Stimulated activated naive CD4-positive, alpha-beta T cell (primary cell): Measurements from ENCODE around the gene NXNL1.
A peak's percentile ranks its signal among the peaks of the same experiment; 100 is the strongest.

Experiments
- DNase-seq, 6 experiments: peaks; one replicate each; lab custom pipeline; 2025; lab: John Stamatoyannopoulos, UW

Gene NXNL1

DNA sequence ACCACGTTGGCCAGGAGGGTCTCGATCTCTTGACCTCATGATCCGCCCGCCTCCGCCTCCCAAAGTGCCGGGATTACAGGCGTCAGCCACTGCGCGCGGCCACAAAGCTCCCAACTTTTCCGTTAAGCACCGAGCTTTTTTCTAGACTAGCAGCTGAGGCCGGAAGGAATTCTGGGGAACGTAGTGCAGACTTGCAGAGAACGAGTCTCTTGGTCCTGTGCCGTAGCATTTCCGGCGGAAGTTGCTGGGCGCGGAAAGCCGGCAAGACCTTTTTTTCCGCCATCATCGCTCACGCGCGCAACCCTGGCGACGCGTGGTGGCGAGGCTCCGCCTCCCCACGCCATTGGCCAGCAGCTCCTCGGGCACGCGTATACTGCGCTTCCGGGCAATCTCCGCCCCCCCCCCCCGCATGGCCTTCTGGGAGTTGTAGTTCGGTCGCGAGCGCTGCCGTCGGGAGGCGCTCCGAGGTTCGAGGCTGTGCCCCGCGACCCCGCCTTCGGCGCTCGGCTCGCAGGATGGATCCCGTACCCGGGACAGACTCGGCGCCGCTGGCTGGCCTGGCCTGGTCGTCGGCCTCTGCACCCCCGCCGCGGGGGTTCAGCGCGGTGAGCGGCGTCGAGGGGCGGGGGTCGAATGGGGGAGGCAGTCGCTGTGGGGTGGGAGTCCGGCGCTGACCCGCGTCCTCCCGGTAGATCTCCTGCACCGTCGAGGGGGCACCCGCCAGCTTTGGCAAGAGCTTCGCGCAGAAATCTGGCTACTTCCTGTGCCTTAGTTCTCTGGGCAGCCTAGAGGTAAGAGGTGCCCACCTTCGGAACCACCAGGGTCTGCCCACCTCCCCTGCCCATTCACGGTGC, 40.9 kb downstream of the NXNL1 start, which contains the start of gene MVB12A:
Gene MVB12A (plus strand): TSS at position 427 of the 854 bp plus-strand sequence. CDS start 89 bp downstream, at position 516.
- DNase-seq: peak; percentile 84 to 96 (median 94)

DNA sequence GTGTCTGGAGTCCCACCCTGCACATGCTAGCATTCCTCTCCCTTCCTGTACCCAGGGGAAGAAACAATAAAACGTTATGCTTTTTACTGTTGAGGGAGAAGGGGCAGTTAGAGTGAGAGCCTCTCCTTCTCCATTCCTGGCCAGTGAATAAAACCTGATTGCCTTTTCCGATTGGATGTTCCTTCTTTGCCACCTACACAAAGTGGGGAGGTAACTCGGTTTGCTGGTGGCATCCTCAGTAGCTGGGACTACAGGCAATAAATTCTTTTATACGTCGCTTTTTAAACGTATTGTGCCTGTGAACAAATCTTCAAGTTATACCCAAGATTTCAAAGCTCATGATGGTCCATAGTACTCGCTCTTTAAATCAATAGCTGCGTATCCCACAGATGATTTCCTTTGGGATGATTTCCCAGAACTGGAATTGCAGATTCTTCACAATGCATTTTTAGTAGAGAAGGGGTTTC, 41.5 kb downstream of the NXNL1 start:
- DNase-seq: no peak

DNA sequence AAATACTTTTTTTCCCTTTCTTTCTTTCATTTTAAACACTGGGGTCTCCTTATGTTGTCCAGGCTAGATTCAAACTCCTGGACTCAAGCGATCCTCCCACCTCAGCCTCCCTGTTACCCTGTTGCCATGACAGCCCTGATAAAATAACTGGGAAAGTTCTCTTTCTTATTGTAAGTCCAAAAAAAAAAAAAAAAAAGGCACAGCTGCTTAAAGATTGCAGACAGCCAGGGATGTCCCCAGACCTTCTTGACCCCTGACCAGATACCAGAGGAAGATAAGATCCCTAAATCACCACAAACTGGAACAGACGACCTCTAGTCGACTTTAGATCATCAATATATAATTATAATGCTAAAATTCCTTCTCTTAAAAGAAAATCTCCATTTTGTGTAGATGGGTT, 42.0 kb downstream of the NXNL1 start:
- DNase-seq: no peak

DNA sequence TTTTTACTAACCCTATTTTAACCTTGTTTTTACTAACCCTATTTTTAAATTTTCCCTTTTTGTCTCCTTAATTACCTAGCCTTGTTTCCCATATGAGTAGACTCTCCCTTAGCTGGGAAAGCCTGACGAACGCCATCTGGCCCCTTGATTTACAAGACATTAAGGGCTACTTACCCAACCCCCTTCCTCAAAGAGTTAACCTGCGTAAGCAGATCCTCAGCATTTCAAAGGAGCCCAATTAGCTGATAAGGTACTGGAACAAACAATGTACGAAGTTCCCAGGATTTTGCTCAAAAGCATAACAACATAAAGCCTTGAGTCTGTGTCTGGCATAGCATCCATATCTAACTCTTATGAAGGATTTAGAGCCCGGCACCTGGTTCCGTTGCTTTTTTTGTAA, 45.6 kb downstream of the NXNL1 start:
- no peak for DNase-seq

DNA sequence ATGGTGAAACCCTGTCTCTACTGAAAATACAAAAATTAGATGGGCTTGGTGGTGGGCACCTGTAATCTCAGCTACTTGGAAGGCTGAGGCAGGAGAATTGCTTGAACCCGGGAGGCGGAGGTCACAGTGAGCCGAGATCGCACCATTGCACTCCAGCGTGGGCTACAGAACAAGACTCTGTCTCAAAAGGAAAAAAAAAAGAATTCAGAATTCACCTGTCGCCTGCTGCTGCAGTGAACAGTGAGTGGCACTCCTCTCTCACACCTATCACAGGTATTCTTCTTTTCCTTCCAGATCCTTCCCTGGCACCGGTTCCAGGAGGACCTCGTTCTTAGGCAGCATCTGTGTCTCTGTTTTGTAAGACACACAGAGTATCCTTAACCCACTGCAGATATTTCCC, 46.6 kb downstream of the NXNL1 start:
- no peak for DNase-seq

DNA sequence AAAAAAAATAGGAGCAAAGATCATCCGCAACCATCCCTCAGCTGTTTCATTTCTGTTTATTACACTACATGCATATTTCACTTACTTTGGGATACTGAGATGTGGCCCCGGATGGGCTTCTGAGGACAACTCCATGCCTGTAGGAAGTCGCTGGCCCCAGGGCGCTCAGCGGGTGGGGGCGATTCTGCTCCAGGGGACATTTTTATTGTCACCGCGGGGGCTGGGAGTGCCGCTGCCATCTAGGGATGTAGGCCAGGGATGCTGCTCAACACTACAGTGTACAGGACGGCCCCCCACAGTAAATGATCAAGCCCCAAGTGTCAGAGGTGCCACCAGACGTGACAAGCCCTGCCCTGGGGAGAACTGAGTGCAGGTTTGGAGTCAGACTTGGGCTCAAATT, 48.9 kb downstream of the NXNL1 start:
- DNase-seq: no peak

DNA sequence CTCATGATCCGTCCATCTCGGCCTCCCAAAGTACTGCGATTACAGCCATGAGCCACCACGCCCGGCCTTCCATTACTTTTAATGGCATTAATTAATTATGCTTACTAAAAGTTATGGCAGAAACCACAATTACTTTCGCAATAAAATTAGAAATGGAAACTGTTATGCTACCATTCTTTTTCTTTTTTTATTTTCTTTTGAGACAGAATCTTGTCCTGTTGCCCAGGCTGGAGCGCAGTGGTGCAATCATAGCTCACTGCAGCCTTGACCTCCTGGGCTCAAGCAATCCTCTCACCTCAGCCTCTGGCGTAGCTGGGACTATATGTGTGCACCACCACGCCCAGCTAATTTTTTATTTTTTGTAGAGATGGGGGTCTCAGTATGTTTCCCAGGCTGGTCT, 50.7 kb downstream of the NXNL1 start:
- DNase-seq: no peak

DNA sequence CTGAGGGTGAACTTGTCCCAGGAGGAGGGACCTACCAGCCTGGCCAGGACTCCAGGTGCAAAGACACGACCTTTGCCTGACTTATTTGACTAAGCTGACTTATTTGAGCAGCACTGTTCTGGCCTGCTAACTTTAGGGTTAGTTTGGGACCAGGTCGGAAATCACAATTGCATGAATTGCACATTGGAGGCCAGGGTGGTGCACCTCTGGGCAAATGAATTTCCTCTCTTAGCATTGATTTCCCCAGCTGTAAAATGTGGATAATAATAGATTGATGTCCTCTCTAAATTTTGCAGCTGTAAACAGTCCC, 53.9 kb downstream of the NXNL1 start:
- DNase-seq: no peak

DNA sequence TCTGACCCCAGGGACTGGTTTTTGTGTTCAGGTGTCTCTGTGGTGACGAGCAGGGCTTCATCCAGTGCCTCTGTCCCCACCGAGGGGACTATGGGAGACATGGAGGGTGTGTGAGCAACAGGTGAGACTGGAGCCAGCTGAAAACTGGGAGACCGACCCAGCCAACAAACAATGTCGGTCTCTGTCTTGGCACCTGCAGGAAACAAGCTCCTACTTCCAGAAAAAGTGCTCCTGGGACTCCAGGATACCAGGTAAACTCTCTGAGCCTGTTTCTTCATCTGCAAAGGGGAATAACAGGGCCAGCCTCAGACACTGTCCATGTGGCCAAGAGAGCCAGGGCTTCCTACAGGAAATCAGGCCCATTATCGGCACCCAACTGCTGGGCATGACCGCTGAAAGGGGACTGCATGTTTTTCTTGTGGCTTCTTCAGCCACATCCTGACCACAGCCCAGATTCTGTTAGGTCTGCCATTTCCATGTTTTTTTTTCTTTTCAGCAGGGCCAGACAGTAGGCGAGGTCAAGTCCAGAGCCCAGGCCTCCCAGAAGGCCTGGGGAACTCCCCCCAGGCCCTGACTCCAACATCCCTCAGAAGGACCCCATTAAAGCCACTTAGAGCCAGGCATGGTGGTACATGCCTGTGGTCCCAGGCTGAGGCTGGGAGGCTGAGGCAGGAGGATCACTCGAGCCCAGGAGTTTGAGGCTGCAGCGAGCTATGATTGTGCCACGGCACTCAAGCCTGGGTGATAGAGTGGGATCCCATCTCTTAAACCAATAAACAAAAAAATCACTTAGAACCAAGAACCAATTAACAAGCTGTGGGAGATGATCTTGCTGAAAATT, 54.5 kb downstream of the NXNL1 start:
- DNase-seq: no peak
